IPS-NIHi7 (cell line): ENCODE measurements around the gene LAPTM5.

Experiments
- DNase-seq: peaks from one replicate; pipeline ENCODE4 v3.0.0; 2012; ENCODE audit warnings: mixed read lengths; ENCODE audit errors: extremely low spot score

Gene LAPTM5

GRCh38 chr1:30787266-30787665, 29.7 kb upstream of the LAPTM5 start:
- DNase-seq = no peak

GRCh38 chr1:30786264-30786991, 28.9 kb upstream of the LAPTM5 start:
- no peak for DNase-seq

- no peak for DNase-seq
Observed at GRCh38 chr1:30785714-30786113, 28.1 kb upstream of the LAPTM5 start.

GRCh38 chr1:30785181-30785580, 27.6 kb upstream of the LAPTM5 start:
- no peak for DNase-seq

GRCh38 chr1:30783256-30783915, 25.8 kb upstream of the LAPTM5 start:
- DNase-seq = no peak

- DNase-seq = peak; percentile 90
Observed at GRCh38 chr1:30782361-30783255, 25.0 kb upstream of the LAPTM5 start.

- no peak for DNase-seq
Observed at GRCh38 chr1:30781906-30782305, 24.3 kb upstream of the LAPTM5 start.

- no peak for DNase-seq
Observed at GRCh38 chr1:30780409-30780808, 22.8 kb upstream of the LAPTM5 start.

GRCh38 chr1:30779294-30780071, 21.9 kb upstream of the LAPTM5 start:
- peak; percentile 92 for DNase-seq

GRCh38 chr1:30778979-30779293, 21.4 kb upstream of the LAPTM5 start:
- DNase-seq = no peak

- DNase-seq = no peak
Observed at GRCh38 chr1:30778154-30778978, 20.8 kb upstream of the LAPTM5 start.

GRCh38 chr1:30777904-30778153, 20.3 kb upstream of the LAPTM5 start:
- DNase-seq = peak; percentile 38

- DNase-seq = no peak
Observed at GRCh38 chr1:30777060-30777903, 19.7 kb upstream of the LAPTM5 start.

- no peak for DNase-seq
Observed at GRCh38 chr1:30776097-30777059, 18.8 kb upstream of the LAPTM5 start.

GRCh38 chr1:30775433-30775975, 17.9 kb upstream of the LAPTM5 start:
- no peak for DNase-seq

- no peak for DNase-seq
Observed at GRCh38 chr1:30774550-30775432, 17.2 kb upstream of the LAPTM5 start.

- no peak for DNase-seq
Observed at GRCh38 chr1:30773722-30774358, 16.3 kb upstream of the LAPTM5 start.
